OCI-LY7 (cell line): Measurements from ENCODE around the gene USO1. TPM values are rescaled to one million over a fixed set of nuclear protein-coding genes. Genes with fewer than 3 reads are reported as not detected.

ENCODE experiments used
- BruUV-seq: library from RNA; stranded (reverse); fragments of 400-500 nt; replicated peaks from 2 replicates; lab custom pipeline; 2021; lab: Mats Ljungman, UMichigan
- CTCF ChIA-PET: fragments of 300-600 bp; sonication (Branson Sonifier 250); formaldehyde crosslinking; loops from one replicate; lab custom pipeline; 2022; ENCODE audit warnings: antibody characterized with exemption; ENCODE audit not compliant: unreplicated experiment; lab: Charles Lee
- POLR2A ChIA-PET: fragments of 300-600 bp; sonication (Branson Sonifier 250); formaldehyde crosslinking; loops from one replicate; lab custom pipeline; 2022; ENCODE audit warnings: antibody characterized with exemption; lab: Charles Lee
- DNase-seq: peaks from one replicate; pipeline ENCODE4 v3.0.0-alpha.2; 2015; ENCODE audit warnings: low spot score
- H2AFZ ChIP-seq: fragments of 200-600 bp; sonication (generic), shearing (Covaris generic); 2 replicates; pipeline ENCODE4 v1.6.1; 2014; ENCODE audit warnings: mild to moderate bottlenecking, antibody characterized with exemption, low read length, moderate library complexity
- H3K27ac ChIP-seq: fragments of 200-600 bp; sonication (generic); 2 replicates; pipeline ENCODE4 v1.5.1; 2014; ENCODE audit warnings: mixed run types, low read depth, mild to moderate bottlenecking, moderate library complexity, low read length, inconsistent platforms; ENCODE audit not compliant: poor library complexity, severe bottlenecking
- H3K36me3 ChIP-seq: fragments of 200-600 bp; sonication (generic); 2 replicates; pipeline ENCODE4 v1.6.1; 2014; ENCODE audit warnings: mild to moderate bottlenecking, antibody characterized with exemption, low read length, moderate library complexity, mixed read lengths; ENCODE audit not compliant: insufficient read depth
- H3K4me1 ChIP-seq: fragments of 200-600 bp; sonication (generic); 2 replicates; pipeline ENCODE4 v1.5.1; 2014; ENCODE audit warnings: mild to moderate bottlenecking, low read length; ENCODE audit not compliant: insufficient read depth, poor library complexity, severe bottlenecking
- H3K4me2 ChIP-seq: fragments of 200-600 bp; sonication (generic); 2 replicates; pipeline ENCODE4 v1.6.1; 2014; ENCODE audit warnings: mild to moderate bottlenecking, low read length
- H3K4me3 ChIP-seq: fragments of 200-600 bp; sonication (generic); 2 replicates; pipeline ENCODE4 v1.5.1; 2014; ENCODE audit warnings: mild to moderate bottlenecking, low read depth, low read length; ENCODE audit not compliant: poor library complexity, severe bottlenecking
- H3K79me2 ChIP-seq: fragments of 200-600 bp; sonication (generic); 2 replicates; pipeline ENCODE4 v1.6.1; 2016; ENCODE audit warnings: low read depth, mild to moderate bottlenecking, low read length, moderate library complexity, mixed read lengths; ENCODE audit not compliant: insufficient read depth
- H3K9me2 ChIP-seq: fragments of 200-600 bp; sonication (generic); 2 replicates; pipeline ENCODE4 v1.6.1; 2016; ENCODE audit warnings: mild to moderate bottlenecking, low read length, mixed read lengths; ENCODE audit not compliant: insufficient read depth
- H3K9me3 ChIP-seq: fragments of 200-600 bp; sonication (generic); 2 replicates; pipeline ENCODE4 v1.6.1; 2014; ENCODE audit warnings: mild to moderate bottlenecking, mixed run types, low read length, mixed read lengths
- H4K20me1 ChIP-seq: fragments of 200-600 bp; sonication (generic); 2 replicates; pipeline ENCODE4 v1.6.1; 2014; ENCODE audit warnings: mild to moderate bottlenecking, antibody characterized with exemption, low read length, moderate library complexity, mixed read lengths; ENCODE audit not compliant: insufficient read depth
- CTCF ChIP-seq: fragments of 200-600 bp; sonication (generic); conservative IDR thresholded peaks from 2 replicates; pipeline ENCODE4 v1.5.1; 2014; ENCODE audit warnings: mild to moderate bottlenecking, antibody characterized with exemption, low read length, moderate library complexity, mixed read lengths
- EZH2phosphoT487 ChIP-seq: fragments of 200-600 bp; sonication (generic); IDR thresholded peaks from 2 replicates; pipeline ENCODE4 v1.6.1; 2018; ENCODE audit warnings: low read depth, borderline replicate concordance, mild to moderate bottlenecking, mixed run types, antibody characterized with exemption, low read length, moderate library complexity, mixed read lengths
- intact Hi-C: fragments of 100-400 bp; cut with micrococcal nuclease; formaldehyde crosslinking; loops from one replicate; pipeline ENCODE4 v1.10.0; 2022; ENCODE audit not compliant: unreplicated experiment
- total RNA-seq, 2 experiments: library from RNA; depleted of rRNA in 1 of 2; stranded (reverse); fragments of >200 nt in 1 of 2; shearing (Covaris generic) in 1 of 2; gene quantifications; 2 replicates each; pipeline ENCODE4 v1.2.3, GENCODE V29; 2014 to 2022

USO1 gene
- total RNA-seq, 2 experiments from 2014 or later: 38.0 to 54.6 TPM

- Histone ChIP-seq H2AFZ (no peak overlapping the region), H4K20me1 (no peaks in the 10 kb centered on the region), H3K4me1 (no peaks in the 10 kb centered on the region), H3K9me2 (no peaks in the 10 kb centered on the region), H3K27ac (no peak overlapping the region), H3K36me3 (no peaks in the 10 kb centered on the region), H3K9me3 (no peaks in the 10 kb centered on the region), H3K79me2 (no peaks in the 10 kb centered on the region), H3K4me3 (no peak overlapping the region), H3K4me2 (no peak overlapping the region)
- ChIA-PET CTCF (no interaction called here), POLR2A (interaction anchor here (1.1 kb wide), 1 partner anchor 18 kb away, joined by 5 read pairs; no protein-coding TSS in a partner anchor)
- TF ChIP-seq EZH2phosphoT487 (no peak), CTCF (no peak)
- intact Hi-C loops: no loop called here
- no TSS peak for BruUV-seq
- no peak for DNase-seq
These were observed 20.8 kb downstream of the USO1 start for GRCh38 chr4:75745161-75745560.

- H2AFZ ChIP-seq: no peak overlapping the region
These were observed 21.4 kb downstream of the USO1 start for GRCh38 chr4:75745721-75746199.

More at GRCh38 chr4:75745721-75746199, 21.4 kb downstream of the USO1 start:
- Histone ChIP-seq H3K79me2 (no peaks in the 10 kb centered on the region), H3K4me2 (no peak overlapping the region), H3K4me1 (no peaks in the 10 kb centered on the region), H3K9me2 (no peaks in the 10 kb centered on the region), H3K36me3 (no peaks in the 10 kb centered on the region), H3K27ac (no peak overlapping the region), H3K4me3 (no peak overlapping the region), H3K9me3 (no peaks in the 10 kb centered on the region), H4K20me1 (no peaks in the 10 kb centered on the region)
- ChIA-PET CTCF (no interaction called here), POLR2A (interaction anchor here (1.6 kb wide), 1 partner anchor 25 kb away, joined by 4 read pairs; no protein-coding TSS in a partner anchor)
- TF ChIP-seq CTCF: no peak
- TF ChIP-seq EZH2phosphoT487: no peak
- DNase-seq: no peak
- BruUV-seq: no TSS peak
- intact Hi-C loops: no loop called here
